ENCODE data around the gene NPHP4.

Gene NPHP4

GRCh38 chr1:6002714-6003501 is 10.7 kb upstream of the NPHP4 start:
- no peak for DNase-seq

DNA sequence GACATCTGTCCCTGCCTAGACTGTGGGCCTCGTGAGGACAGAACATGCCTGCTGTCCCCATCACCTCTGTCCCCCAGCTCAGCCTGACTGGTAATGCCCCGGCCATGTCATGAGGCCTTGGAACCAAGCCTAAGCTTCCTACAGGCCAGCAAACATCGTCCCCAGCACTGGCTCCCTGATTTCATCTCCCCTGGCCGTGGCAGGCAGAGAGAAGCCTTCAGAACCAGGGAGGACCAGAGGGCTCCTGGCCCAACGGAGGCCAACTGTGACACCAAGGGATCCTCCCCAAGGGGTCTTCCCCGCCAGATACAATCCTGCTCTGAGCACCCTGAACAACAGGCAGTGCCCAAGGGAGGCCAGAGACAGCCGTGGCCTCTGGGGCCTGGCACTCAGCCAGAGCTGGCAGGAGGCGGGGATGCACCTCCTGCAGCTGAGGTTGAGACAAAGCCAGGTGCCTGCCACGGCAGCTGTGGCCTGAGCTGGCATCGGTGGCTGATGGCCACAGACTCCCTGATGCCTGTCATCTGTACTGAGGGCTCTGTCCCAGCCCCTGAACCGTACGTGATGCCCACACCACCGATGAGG is 9.9 kb upstream of the NPHP4 start:
- DNase-seq: peak; percentile 62

DNA sequence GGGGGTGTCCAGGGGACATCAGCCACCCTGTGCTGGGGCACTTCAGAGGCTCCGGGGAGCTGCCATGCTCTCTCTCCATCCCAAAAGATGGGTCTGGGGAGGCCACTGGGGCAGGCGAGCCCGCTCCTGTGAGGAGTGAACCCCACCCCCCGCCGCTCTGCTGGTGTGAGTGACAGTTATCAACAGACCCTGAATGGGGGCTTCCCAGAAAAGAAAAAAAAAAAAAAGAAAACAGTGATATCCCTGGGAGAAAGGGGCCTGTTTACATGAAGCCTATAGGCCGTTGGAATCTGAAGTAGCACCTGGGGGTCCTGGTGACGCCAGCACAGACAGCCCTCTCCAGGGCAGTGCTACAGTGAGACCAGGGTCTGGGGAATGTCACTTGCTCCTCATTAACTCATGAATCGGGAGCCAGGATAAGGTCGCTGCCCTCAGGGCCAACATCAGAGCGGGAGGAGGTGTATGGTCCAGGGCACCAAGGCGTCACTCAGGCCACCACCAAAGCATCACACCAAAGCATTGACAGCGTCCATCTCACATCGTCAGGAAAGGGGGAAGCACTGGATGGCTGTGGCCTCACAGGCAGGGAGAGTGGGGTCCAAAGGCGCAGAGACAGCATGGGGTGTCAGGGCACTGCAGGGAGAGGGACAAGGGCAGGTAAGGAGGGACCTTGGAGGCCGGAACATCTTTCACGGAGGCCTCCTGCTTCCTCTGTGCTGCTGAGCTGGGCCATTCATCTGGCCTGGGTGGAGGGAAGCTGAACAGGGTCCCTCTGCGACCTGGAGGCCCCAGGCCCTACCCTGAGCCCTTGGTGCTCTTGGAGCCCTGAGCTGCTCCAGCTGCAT is 8.4 kb upstream of the NPHP4 start:
- DNase-seq: no peak

DNA sequence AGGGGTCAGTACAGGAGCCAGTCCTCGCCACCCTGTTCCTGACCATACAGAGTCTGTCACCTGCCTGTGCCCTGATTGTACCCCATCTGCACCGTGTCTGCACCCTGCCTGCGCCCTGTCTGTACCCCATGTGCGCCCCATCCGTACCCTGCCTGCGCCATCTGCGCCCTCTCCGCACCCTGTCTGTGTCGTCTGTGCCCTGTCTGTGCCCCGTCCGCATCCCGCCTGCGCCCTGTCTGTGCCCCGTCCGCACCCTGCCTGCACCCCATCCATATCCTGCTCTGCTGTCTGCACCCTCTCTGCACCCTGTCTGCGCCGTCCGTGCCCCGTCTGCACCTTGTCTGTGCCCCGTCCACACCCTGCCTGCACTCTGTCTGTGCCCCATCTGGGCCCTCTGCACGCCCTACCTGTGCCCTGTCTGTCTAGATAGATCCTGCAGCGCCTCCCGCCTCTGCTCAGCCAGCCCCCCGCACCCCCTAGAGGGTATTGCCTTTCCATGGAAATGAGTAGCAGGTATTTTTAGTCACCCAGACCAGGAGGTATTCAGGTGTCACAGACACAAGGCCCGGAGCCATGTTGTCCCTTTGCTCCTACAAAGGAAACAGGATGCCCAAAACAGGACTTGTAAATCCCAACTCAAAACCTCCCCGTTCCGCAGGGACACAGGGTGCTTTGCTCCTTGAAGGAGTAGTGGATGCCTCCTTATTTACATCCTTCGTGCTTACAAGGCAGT is 7.7 kb upstream of the NPHP4 start:
- DNase-seq: no peak

DNA sequence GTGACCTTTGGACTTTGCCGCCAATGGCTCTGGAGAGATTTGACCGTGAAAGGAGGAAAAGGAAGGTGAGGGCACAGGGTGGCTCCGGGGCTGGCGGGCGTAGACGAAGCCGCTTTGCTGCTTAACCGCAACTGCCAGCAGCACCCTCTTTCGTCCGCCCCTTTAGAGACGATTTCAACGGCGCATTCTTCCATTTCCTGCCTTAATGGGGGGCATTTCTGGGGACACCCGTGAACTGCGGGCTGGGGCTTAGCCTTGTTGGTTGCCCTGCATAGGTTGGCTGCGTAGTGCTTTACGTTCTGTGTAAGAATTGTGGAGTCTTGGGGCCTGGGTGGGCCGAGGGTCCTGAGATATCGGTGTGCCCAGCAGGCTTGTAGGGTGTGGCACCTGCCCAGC is 6.7 kb upstream of the NPHP4 start:
- DNase-seq: no peak

DNA sequence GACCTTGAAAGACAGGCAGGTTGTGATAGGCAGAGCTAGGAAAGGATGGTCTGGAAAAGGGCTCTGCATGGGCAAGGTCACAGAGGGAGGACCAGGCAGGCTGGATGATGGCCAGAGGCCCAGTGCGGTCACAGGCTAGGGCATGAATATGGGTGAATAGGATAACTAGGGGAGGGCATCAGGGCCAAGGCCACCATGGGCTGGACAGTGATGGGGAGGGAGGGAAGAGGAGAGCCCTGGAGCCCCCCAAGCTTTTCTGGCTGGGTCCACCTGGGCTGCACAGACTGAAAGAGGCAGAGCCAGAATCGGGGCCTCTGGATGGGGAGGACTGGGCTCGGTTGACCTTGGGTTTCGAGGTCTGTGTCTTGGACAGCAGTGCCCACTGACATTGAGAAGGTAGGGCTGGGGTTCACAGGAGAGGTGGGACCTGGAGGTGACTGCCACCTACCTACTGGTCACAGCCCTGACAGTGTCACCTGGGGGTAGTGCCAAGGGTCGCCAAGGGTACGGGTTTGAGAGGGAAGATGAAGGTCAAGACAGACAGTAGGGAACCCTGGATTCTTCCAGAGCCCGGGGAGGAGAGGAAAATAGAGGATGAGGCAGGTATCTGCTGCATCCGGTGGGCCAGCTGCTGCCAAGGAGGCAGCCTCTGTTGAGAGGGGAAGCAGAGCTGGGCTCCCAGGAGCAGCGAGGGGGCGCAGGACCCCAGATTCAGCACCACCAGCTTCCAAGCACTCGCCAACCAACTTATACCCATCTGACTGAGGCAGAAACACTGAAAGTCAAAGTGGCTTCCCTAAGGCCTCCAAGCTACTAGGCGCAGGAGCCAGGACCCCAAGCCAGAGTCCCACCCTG is 6.1 kb upstream of the NPHP4 start:
- no peak for DNase-seq

DNA sequence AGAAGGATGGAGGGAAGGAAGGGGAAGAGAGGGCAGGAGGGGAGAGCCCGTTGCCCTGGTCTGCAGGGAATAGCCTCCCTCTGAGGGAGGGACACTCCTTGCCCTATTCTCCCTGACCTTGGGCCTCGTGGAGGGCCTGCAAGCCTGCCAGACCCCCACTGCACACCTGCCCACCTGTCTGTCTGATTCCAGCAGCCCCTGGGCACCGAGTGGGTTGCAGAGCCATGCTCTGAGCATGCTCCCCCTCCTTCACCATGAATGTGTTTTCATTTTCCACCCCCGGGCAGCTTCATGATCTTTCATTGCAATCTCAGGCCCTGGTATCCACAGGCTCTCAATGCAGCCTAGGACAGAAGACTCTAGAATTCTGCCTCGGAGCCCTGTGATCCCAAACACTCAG is 5.1 kb upstream of the NPHP4 start:
- DNase-seq: no peak

- DNase-seq: no peak
Observed at GRCh38 chr1:5996641-5997270, 4.5 kb upstream of the NPHP4 start.

GRCh38 chr1:5995871-5996630 is 3.8 kb upstream of the NPHP4 start:
- no peak for DNase-seq

DNA sequence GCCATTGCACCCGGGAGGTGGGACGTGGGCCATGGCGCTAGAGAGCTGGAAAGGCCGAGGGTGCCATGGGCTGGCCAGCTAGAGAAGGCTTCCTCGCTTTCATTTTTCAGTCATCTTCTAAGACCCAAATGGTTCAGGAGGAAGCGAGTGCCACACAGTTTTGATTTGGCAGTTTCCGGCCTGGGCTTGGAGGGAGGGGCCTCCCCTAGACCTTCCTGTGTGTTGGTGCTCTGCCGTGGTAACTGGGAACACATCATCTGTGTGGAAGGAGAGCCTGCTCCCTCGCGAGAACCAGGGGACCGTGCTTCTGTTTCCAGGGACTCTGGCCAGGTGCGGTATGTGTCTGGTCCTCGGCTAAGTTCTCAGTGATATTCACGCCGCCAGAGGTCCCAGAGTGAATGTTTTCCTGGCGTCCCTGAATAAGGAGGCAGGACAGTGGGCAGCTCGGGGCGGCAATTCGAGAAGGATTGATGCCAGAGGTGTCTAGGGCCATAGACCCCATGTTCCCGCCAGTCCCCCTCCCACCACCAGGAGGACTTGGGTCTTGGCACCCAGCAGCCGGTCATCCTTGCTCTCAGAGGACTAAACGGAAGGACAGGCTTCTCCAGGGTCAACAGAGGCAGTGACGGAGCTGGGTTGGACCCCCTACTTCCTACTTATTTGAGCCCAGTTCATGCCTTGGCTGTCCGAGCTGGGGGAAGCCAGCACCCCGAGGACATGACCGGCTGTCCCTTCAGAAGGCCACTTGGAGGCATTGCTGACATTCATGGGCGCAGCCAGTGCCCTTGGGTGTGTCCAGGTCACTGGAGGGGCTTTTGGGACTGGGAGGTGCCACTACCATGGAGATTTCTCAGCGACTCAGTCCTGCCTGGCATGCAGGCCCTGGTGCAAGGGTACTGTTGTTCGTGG is 2.7 kb upstream of the NPHP4 start:
- no peak for DNase-seq

- DNase-seq: no peak
Observed at GRCh38 chr1:5993556-5994491, 1.6 kb upstream of the NPHP4 start.

DNA sequence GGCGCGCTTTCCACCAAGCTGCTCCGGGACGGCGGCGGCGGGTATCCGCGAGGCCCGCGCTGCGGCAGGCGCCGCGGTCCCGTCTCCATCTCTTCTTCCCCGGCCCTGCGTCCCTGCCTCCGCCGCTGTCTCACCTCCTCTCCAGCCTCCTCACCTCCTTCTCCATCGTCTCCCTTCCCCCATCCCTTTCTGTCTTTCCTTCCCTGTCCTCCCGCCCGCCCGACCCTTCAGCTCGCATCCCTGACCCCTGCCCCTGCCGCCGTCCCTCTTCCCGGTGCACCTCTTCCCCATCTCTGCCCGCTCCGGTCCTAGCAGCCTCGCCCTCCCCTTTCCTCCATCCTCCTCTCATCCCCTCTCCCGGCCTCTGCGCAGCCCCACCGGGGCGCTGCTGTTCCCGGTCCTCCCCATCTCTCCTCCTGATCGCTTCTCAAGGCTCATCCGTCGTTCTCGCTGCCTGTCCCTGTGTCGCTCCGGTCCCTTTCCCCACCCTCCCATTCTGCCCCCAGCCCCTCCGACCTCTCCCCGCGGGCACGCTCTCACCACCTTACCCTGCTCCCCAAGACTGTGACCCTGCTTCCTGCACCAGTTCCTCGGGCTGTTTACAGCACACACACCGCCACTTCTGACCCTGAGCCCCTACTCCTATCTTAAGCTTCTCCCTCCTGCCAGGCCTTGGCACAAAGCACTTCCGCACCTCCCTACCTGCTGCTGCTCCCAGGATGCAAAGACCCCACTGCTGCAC is 760 bp upstream of the NPHP4 start:
- DNase-seq: no peak

DNA sequence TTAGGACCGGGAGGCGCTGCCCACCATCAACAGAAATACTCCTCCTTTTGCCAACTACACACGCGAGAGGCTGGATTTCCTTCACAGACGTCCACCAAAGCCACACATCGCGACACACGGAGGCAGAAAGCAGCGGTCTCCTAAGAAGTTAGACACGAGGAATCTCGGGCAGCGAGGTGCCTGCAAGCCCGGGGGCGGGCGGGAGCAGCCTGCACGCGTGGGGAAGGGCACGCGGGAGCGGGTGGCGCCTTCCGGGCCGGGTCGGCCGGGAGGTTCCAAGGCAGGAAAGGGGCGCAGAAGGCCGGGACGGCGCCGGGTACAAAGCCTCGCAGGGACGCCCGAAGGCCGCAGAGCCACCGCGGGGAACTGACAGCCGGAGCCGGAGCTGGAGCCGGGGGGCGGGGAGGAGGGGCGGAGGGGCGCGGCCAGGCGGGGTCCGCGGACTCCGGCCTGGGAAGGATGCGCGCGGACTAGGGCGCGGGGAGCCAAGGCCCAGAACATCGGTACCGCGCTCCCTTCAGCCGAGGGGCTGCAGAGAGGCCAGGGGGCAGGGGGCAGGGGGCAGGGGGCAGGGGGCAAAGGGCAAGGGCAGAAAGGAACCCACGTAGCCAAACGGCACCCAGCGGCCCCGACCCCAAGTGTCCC is 722 bp downstream of the NPHP4 start:
- DNase-seq: no peak

DNA sequence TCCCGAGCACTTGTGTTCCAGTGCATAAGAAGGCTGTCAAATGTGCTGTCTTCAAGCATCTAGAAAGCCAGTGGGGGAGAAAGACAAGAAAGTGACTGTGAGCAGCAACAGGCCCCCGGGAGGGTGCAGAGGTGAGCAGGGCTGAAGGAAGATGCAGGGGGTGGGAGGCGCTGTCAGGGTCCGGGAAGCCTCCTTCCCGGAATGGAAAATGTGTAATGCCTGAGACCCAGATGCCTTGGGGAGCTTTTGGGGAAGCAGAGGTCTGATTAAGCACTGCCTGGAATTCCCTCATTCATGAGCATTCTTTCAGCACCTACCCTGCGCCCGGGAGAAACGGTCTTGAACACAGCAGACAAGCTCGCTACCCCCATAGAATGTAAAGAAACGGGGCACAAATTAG is 1.3 kb downstream of the NPHP4 start:
- DNase-seq: no peak

DNA sequence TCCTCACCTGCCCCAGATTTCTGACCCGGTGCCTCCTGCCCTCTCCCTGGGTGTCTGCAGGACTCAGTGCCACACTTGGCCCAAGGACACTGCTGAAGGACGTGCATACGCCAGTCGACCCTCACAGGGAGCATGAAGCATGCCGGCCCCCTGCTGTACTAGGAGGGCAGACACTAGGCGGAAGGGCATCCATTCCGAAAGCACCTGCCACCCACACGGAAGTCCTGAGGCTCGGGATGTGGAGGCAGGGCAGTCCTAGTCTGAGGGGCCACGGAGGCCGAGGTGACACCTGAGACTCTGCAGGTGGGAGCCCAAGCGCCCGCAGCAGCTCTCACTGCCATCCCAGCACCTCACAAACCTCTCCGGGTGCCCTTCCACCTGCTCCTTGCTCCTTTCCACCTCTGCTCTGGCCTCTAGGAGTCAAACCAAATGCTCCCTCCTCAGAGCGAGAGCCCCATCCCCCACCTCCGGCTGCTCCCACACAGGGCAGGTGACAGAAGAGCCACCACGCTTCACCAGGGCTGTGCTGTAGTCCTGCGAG is 2.4 kb downstream of the NPHP4 start:
- DNase-seq: no peak

DNA sequence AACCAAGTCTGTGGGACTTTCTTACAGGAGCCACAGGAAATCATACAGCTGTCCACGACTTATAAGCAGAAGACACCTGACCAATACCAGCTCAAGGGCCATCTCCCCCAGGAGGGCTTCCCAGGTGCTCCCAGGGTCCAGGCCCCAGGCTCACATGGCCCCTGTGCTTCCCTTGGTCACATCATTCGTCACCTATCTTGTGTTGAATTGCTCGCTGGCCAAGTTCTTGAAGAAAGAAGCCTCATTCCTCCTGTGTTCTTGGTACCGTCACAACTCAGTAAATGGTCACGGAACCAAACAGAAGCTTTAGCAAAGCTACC is 3.0 kb downstream of the NPHP4 start:
- DNase-seq: no peak

DNA sequence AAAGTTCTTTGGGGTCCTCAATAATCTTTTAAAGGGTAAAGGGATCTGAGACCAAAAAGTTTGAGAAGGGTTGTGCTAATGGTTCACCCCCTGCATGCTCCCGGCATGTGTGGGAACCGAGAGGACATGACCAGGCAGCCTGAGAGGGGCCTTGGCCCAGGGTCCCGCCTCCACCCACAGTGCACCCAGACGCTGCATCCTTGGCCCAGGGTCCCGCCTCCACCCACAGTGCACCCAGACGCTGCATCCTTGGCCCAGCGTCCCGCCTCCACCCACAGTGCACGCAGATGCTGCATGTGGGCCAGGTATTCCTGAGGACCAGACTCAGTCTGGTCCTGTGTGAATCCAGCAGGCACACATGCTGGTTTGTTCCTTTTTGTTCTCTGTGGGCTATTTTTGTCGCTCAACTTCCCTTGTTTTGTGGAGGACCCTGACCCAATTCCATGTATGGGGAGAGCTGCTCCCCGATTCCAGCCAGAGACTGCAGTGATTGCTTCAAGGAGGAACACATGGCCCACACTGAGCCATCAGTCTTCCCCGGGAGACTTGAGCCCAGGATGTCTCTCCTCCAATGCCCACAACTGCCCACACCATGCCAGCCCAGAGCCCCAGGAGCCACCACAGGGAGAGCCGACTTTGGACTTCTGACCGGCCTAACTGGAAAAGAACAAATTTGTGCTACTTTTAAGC is 3.5 kb downstream of the NPHP4 start:
- no peak for DNase-seq
